SH-SY5Y (cell line): ENCODE data around the gene LPCAT2.

Experiments used
- GATA2 ChIP-seq: IDR thresholded peaks from 2 replicates; pipeline ENCODE4 v1.6.1; 2011; ENCODE audit warnings: mild to moderate bottlenecking, low read depth, low read length
- GATA3 ChIP-seq: IDR thresholded peaks from 2 replicates; pipeline ENCODE4 v1.6.1; 2011; ENCODE audit warnings: low read depth, mild to moderate bottlenecking, low read length, moderate library complexity

DNA sequence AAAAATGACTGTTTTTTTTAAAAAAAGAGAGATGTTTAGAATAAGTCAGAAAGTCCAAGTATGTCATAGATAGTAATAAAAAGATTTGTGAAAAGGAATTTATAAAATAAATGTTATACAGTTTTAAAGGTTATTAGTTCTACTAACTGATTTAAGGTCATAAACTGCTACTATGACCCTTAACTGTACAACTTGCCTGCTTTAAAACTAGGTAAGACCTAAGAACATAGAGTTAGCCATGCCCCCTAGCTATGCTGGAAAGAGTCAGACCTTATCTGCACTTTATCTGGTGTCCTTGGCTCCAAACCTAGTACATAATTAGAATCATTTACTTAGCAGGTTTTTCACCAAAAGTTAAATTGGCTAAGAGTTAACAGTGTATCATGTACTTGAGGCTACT is 123.4 kb downstream of the LPCAT2 start:
- TF ChIP-seq GATA2 (no peak), GATA3 (no peak)
